ENCODE measurements around the gene RTCA. TPM values are rescaled to one million over a fixed set of nuclear protein-coding genes. Genes with fewer than 3 reads are reported as not detected.
A peak's percentile ranks its signal among the peaks of the same experiment; 100 is the strongest.
"Not testable (repeated sequence)": the region's sequence is repeated elsewhere in the genome, so short reads cannot be mapped to it uniquely, and the experiment has no call there.

The RTCA gene
- polyA plus RNA-seq, 1 experiment = 28.6 TPM

GRCh38 chr1:100249537-100250257 lies 16.3 kb upstream of the RTCA start, which contains the start of gene DBT:
TSS of gene DBT (minus strand) at chr1:100249834. CDS start at chr1:100249820, 14 bp downstream.
- H3K36me3 ChIP-seq (ENCODE audit: control insufficient read depth, insufficient read depth, low read length) = no peaks in the 10 kb centered on the region
- H3K27me3 ChIP-seq (ENCODE audit: control insufficient read depth, insufficient read depth, low read length) = peaks cover 3% of the 10 kb centered on the region; the same call in 1 of the 2 replicates
- ChIA-PET POLR2A (interaction anchor here (0.6 to 1.0 kb wide), 3 partner anchors 16 to 31 kb away, joined by 4 to 9 read pairs (median 7); partner anchors contain the start of gene RTCA), CTCF (interaction anchor here (0.7 to 1.0 kb wide), 3 partner anchors 15 to 17 kb away, joined by 3 to 4 read pairs (median 3); partner anchors contain the start of gene RTCA)
- peak within 1 kb of the TSS; percentile 97 for H3K4me3 ChIP-seq (ENCODE audit: low read depth, low read length)
- DNase-seq (ENCODE audit: low read depth) = peak; percentile 79
- TF ChIP-seq CTCF (IDR thresholded peaks at IDR 0.05; ENCODE audit: insufficient read depth, low read depth, low read length) = no peak

GRCh38 chr1:100250264-100250663 lies 15.8 kb upstream of the RTCA start:
- POLR2A ChIA-PET = interaction anchor here (0.6 to 1.0 kb wide), 3 partner anchors 16 to 32 kb away, joined by 4 to 9 read pairs (median 7); partner anchors contain the start of gene RTCA
- H3K27me3 ChIP-seq (ENCODE audit: control insufficient read depth, insufficient read depth, low read length) = peaks cover 6% of the 10 kb centered on the region
- H3K4me3 ChIP-seq (ENCODE audit: low read depth, low read length) = peak overlapping the region; percentile 97
- TF ChIP-seq CTCF (IDR thresholded peaks at IDR 0.05; ENCODE audit: insufficient read depth, low read depth, low read length) = no peak
- CTCF ChIA-PET = interaction anchor here (0.9 kb wide), 1 partner anchor 17 kb away, joined by 4 read pairs; no protein-coding TSS in a partner anchor
- DNase-seq (ENCODE audit: low read depth) = no peak
- H3K36me3 ChIP-seq (ENCODE audit: control insufficient read depth, insufficient read depth, low read length) = no peaks in the 10 kb centered on the region

GRCh38 chr1:100250807-100251206 lies 15.2 kb upstream of the RTCA start:
- ChIA-PET POLR2A (no interaction called here), CTCF (no interaction called here)
- no peaks in the 10 kb centered on the region for H3K36me3 ChIP-seq (ENCODE audit: control insufficient read depth, insufficient read depth, low read length)
- TF ChIP-seq CTCF (IDR thresholded peaks at IDR 0.05; ENCODE audit: insufficient read depth, low read depth, low read length) = no peak
- DNase-seq (ENCODE audit: low read depth) = no peak
- H3K27me3 ChIP-seq (ENCODE audit: control insufficient read depth, insufficient read depth, low read length) = peaks cover 6% of the 10 kb centered on the region
- H3K4me3 ChIP-seq (ENCODE audit: low read depth, low read length) = no peak overlapping the region

- ChIA-PET POLR2A (no interaction called here), CTCF (interaction anchor here (0.8 kb wide), 1 partner anchor 68 kb away, joined by 3 read pairs; no protein-coding TSS in a partner anchor)
- H3K27me3 ChIP-seq (ENCODE audit: control insufficient read depth, insufficient read depth, low read length) = peaks cover 6% of the 10 kb centered on the region
- no peak for DNase-seq (ENCODE audit: low read depth)
- H3K36me3 ChIP-seq (ENCODE audit: control insufficient read depth, insufficient read depth, low read length) = no peaks in the 10 kb centered on the region
- no peak for TF ChIP-seq CTCF (IDR thresholded peaks at IDR 0.05; ENCODE audit: insufficient read depth, low read depth, low read length)
- H3K4me3 ChIP-seq (ENCODE audit: low read depth, low read length) = no peak overlapping the region
These were observed 13.1 kb upstream of the RTCA start for GRCh38 chr1:100252901-100253300.

GRCh38 chr1:100253552-100253951 lies 12.5 kb upstream of the RTCA start:
- Histone ChIP-seq H3K27me3 (ENCODE audit: control insufficient read depth, insufficient read depth, low read length) (peaks cover 6% of the 10 kb centered on the region), H3K36me3 (ENCODE audit: control insufficient read depth, insufficient read depth, low read length) (no peaks in the 10 kb centered on the region), H3K4me3 (ENCODE audit: low read depth, low read length) (no peak overlapping the region)
- DNase-seq (ENCODE audit: low read depth) = no peak
- ChIA-PET CTCF (interaction anchor here (0.8 kb wide), 1 partner anchor 68 kb away, joined by 3 read pairs; no protein-coding TSS in a partner anchor), POLR2A (no interaction called here)
- TF ChIP-seq CTCF (IDR thresholded peaks at IDR 0.05; ENCODE audit: insufficient read depth, low read depth, low read length) = no peak

GRCh38 chr1:100256273-100256672 lies 9.7 kb upstream of the RTCA start:
- H3K27me3 ChIP-seq (ENCODE audit: control insufficient read depth, insufficient read depth, low read length); H3K4me3 ChIP-seq (ENCODE audit: low read depth, low read length); DNase-seq (ENCODE audit: low read depth); POLR2A ChIA-PET; H3K36me3 ChIP-seq (ENCODE audit: control insufficient read depth, insufficient read depth, low read length): not testable (repeated sequence)
- CTCF ChIA-PET = interaction anchor here (0.6 kb wide), 1 partner anchor 29 kb away, joined by 3 read pairs; no protein-coding TSS in a partner anchor

GRCh38 chr1:100258427-100258826 lies 7.6 kb upstream of the RTCA start:
- CTCF ChIA-PET; H3K4me3 ChIP-seq (ENCODE audit: low read depth, low read length); H3K27me3 ChIP-seq (ENCODE audit: control insufficient read depth, insufficient read depth, low read length); DNase-seq (ENCODE audit: low read depth); H3K36me3 ChIP-seq (ENCODE audit: control insufficient read depth, insufficient read depth, low read length); POLR2A ChIA-PET: not testable (repeated sequence)

Measured in BJ (cell line).